Measurements from ENCODE around the gene DNASE1. TPM values are rescaled to one million over a fixed set of nuclear protein-coding genes. Genes with fewer than 3 reads are reported as not detected.

The DNASE1 gene
- total RNA-seq, 1 experiment from 2014 or later, result 13.9 TPM

DNA sequence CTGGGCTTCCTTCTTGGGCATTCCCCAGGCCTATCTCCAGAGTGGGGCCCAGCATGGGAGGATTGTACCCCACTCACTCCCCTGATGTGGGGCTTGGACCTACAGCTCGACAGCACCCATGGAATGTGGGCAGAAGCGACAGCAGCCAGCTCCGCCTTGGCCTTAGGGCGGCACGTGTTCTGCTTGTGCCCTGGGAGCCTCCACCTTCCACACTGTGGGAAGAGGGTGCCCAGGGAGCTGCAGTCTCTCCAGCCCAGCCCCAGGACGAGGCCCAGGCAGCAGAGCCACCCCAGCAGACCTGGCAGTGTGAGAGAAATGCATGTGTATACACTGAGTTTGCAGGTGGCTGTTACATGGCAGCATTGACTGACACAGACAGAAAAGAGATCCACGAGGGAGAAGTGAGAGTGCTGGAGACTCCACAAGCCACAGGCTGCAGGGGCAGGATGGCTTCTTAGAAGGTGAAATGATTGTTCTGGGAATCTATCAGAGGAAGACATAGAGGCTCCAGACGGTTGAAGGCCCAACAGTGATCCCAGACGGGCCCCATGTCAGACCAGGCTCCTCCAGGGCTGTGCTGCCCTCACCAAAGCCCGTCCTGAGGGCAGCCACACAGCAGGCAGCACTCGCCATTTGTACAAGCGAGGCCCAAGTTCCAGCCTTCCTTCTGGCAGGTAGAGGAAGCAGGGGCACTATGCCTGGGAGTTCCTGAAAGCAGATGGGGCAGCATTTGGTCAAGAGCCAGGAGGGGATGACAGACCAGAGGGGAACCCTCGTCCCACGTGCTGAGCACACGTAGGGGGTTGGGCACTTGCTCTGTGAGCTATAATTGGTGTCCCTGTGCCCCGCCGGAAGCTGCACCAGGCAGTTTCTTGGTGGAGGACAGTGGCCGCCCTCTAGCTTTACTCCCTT is 2.8 kb upstream of the DNASE1 start (continued):
- TF ChIP-seq, protein P1, sequence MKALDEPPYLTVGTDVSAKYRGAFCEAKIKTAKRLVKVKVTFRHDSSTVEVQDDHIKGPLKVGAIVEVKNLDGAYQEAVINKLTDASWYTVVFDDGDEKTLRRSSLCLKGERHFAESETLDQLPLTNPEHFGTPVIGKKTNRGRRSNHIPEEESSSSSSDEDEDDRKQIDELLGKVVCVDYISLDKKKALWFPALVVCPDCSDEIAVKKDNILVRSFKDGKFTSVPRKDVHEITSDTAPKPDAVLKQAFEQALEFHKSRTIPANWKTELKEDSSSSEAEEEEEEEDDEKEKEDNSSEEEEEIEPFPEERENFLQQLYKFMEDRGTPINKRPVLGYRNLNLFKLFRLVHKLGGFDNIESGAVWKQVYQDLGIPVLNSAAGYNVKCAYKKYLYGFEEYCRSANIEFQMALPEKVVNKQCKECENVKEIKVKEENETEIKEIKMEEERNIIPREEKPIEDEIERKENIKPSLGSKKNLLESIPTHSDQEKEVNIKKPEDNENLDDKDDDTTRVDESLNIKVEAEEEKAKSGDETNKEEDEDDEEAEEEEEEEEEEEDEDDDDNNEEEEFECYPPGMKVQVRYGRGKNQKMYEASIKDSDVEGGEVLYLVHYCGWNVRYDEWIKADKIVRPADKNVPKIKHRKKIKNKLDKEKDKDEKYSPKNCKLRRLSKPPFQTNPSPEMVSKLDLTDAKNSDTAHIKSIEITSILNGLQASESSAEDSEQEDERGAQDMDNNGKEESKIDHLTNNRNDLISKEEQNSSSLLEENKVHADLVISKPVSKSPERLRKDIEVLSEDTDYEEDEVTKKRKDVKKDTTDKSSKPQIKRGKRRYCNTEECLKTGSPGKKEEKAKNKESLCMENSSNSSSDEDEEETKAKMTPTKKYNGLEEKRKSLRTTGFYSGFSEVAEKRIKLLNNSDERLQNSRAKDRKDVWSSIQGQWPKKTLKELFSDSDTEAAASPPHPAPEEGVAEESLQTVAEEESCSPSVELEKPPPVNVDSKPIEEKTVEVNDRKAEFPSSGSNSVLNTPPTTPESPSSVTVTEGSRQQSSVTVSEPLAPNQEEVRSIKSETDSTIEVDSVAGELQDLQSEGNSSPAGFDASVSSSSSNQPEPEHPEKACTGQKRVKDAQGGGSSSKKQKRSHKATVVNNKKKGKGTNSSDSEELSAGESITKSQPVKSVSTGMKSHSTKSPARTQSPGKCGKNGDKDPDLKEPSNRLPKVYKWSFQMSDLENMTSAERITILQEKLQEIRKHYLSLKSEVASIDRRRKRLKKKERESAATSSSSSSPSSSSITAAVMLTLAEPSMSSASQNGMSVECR (CRISPR knock-in tag; IDR thresholded peaks at IDR 0.05; ENCODE audit: borderline replicate concordance), result no peak

DNA sequence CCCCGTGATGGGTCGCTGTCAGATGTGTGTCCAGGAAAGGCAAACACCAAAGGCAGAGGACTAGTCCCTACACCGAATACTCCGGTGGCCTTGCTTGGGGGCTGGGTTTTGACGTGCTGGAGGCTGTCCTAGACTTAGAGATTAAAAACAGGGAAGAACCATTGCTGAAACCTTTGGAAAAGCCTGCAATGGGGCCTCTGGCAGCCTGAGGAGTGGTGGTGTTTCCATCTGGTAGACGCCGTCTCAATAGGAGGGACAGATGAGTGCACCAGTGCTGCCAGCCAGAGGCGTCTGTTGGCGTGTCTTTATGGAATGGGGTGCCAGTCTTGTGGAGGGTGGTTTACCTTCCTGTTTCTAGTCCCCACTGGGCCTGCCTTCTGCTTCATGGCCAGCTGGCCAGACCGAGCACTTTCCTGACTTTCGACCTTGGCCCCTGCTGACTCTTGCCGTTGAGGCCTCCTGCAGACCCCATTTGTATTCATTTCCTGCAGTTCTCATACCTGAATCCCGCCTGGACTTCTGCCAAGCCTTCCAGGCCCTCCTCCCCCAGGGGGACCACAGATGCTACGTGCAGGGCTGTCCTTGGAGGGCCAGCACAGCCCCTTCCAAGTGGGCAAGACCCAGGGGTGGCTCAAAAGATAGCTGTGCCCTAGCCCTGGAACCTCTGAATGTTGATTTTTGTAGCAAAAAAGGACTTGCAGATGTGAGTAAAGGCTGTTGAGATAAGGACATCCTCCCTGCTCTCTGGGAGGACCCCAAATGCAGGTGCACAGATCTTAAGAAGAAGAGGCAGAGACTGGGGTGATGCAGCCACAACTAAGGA is 1.9 kb upstream of the DNASE1 start:
- H3K36me3 Mint-ChIP-seq, result peaks cover 28% of the 10 kb centered on the region
- H3K4me3 Mint-ChIP-seq, result no peak overlapping the region
- TF ChIP-seq ZNF138 (CRISPR knock-in tag; conservative IDR thresholded peaks at IDR 0.05) (no peak), TP53 (CRISPR knock-in tag; IDR thresholded peaks at IDR 0.05) (no peak), IRF2 (CRISPR knock-in tag; IDR thresholded peaks at IDR 0.05; ENCODE audit: borderline replicate concordance, low read depth) (no peak), SMAD4 (CRISPR knock-in tag; IDR thresholded peaks at IDR 0.05) (no peak), HMGA2 (CRISPR knock-in tag; IDR thresholded peaks at IDR 0.05) (no peak), TEAD4 (CRISPR knock-in tag; IDR thresholded peaks at IDR 0.05) (no peak), FOXK1 (CRISPR knock-in tag; IDR thresholded peaks at IDR 0.05) (no peak), NFATC4 (CRISPR knock-in tag; IDR thresholded peaks at IDR 0.05) (no peak), FOXJ3 (CRISPR knock-in tag; IDR thresholded peaks at IDR 0.05; ENCODE audit: borderline replicate concordance) (no peak), ZNF396 (CRISPR knock-in tag; IDR thresholded peaks at IDR 0.05; ENCODE audit: borderline replicate concordance) (no peak)
- TF ChIP-seq, protein P2, sequence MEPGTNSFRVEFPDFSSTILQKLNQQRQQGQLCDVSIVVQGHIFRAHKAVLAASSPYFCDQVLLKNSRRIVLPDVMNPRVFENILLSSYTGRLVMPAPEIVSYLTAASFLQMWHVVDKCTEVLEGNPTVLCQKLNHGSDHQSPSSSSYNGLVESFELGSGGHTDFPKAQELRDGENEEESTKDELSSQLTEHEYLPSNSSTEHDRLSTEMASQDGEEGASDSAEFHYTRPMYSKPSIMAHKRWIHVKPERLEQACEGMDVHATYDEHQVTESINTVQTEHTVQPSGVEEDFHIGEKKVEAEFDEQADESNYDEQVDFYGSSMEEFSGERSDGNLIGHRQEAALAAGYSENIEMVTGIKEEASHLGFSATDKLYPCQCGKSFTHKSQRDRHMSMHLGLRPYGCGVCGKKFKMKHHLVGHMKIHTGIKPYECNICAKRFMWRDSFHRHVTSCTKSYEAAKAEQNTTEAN (CRISPR knock-in tag; IDR thresholded peaks at IDR 0.05), result no peak
- TF ChIP-seq, protein P3, sequence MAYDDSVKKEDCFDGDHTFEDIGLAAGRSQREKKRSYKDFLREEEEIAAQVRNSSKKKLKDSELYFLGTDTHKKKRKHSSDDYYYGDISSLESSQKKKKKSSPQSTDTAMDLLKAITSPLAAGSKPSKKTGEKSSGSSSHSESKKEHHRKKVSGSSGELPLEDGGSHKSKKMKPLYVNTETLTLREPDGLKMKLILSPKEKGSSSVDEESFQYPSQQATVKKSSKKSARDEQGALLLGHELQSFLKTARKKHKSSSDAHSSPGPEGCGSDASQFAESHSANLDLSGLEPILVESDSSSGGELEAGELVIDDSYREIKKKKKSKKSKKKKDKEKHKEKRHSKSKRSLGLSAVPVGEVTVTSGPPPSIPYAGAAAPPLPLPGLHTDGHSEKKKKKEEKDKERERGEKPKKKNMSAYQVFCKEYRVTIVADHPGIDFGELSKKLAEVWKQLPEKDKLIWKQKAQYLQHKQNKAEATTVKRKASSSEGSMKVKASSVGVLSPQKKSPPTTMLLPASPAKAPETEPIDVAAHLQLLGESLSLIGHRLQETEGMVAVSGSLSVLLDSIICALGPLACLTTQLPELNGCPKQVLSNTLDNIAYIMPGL (CRISPR knock-in tag; IDR thresholded peaks at IDR 0.05), result no peak
- TF ChIP-seq, protein P4, sequence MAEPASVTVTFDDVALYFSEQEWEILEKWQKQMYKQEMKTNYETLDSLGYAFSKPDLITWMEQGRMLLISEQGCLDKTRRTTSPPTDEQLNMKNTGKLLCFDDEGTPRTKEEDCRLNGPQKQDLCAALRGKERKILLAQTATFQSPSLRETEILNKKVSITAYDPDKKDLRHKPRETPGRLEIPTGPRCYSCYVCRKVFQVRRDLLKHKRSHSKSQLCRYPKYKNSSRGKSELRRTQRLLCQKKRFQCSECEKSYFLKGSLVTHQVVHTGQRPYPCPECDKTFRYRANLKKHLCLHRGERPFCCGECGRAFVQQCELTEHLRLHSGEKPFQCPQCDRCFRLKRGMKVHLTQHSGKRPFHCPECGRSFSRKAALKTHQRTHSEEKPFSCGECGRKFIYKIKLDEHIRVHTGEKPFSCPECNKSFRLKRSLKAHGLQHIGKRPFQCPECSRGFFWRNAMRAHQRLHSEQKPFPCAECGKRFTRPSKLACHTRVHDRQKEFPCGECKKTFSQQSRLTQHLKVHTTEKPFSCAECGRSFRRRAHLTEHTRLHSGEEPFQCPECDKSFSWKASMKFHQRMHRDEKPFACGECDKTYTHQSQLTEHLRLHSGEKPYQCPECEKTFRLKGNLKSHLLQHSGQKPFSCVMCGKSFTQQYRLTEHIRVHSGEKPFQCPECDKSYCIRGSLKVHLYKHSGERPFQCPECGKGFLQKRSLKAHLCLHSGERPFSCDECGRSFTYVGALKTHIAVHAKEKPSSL (CRISPR knock-in tag; conservative IDR thresholded peaks at IDR 0.05), result no peak
- TF ChIP-seq, protein P5, sequence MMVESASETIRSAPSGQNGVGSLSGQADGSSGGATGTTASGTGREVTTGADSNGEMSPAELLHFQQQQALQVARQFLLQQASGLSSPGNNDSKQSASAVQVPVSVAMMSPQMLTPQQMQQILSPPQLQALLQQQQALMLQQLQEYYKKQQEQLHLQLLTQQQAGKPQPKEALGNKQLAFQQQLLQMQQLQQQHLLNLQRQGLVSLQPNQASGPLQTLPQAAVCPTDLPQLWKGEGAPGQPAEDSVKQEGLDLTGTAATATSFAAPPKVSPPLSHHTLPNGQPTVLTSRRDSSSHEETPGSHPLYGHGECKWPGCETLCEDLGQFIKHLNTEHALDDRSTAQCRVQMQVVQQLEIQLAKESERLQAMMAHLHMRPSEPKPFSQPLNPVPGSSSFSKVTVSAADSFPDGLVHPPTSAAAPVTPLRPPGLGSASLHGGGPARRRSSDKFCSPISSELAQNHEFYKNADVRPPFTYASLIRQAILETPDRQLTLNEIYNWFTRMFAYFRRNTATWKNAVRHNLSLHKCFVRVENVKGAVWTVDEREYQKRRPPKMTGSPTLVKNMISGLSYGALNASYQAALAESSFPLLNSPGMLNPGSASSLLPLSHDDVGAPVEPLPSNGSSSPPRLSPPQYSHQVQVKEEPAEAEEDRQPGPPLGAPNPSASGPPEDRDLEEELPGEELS (CRISPR knock-in tag; IDR thresholded peaks at IDR 0.05), result no peak
- TF ChIP-seq, protein P6, sequence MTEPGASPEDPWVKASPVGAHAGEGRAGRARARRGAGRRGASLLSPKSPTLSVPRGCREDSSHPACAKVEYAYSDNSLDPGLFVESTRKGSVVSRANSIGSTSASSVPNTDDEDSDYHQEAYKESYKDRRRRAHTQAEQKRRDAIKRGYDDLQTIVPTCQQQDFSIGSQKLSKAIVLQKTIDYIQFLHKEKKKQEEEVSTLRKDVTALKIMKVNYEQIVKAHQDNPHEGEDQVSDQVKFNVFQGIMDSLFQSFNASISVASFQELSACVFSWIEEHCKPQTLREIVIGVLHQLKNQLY (CRISPR knock-in tag; IDR thresholded peaks at IDR 0.05), result no peak
- TF ChIP-seq, protein P7, sequence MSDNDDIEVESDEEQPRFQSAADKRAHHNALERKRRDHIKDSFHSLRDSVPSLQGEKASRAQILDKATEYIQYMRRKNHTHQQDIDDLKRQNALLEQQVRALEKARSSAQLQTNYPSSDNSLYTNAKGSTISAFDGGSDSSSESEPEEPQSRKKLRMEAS (CRISPR knock-in tag; IDR thresholded peaks at IDR 0.05), result no peak
- TF ChIP-seq, protein P8, sequence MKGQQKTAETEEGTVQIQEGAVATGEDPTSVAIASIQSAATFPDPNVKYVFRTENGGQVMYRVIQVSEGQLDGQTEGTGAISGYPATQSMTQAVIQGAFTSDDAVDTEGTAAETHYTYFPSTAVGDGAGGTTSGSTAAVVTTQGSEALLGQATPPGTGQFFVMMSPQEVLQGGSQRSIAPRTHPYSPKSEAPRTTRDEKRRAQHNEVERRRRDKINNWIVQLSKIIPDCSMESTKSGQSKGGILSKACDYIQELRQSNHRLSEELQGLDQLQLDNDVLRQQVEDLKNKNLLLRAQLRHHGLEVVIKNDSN (CRISPR knock-in tag; IDR thresholded peaks at IDR 0.05), result no peak
- H3K9me3 Mint-ChIP-seq, result no peaks in the 10 kb centered on the region
- peaks cover 41% of the 10 kb centered on the region for H3K4me1 Mint-ChIP-seq
- H3K27me3 Mint-ChIP-seq (ENCODE audit: low read depth), result no peaks in the 10 kb centered on the region
- DNase-seq (ENCODE audit: low spot score), result peak; percentile 18
- CTCF ChIA-PET, result interaction anchor here (1.0 to 1.1 kb wide), 2 partner anchors 10 to 24 kb away, joined by 3 to 5 read pairs; no protein-coding TSS in a partner anchor
- peak overlapping the region; percentile 93 for H3K27ac Mint-ChIP-seq
- POLR2A ChIA-PET, result no interaction called here
- ATAC-seq, result peak; percentile 10; the same call in 1 of the 2 replicates

Measured in WTC11 (cell line).